Measurements from ENCODE around the gene MYB. TPM values are rescaled to one million over a fixed set of nuclear protein-coding genes. Genes with fewer than 3 reads are reported as not detected.
"Not testable (repeated sequence)": the region's sequence is repeated elsewhere in the genome, so short reads cannot be mapped to it uniquely, and the experiment has no call there.

MYB gene
- total RNA-seq, 1 donor from 2014 or later, result 23.3 TPM

GRCh38 chr6:135141728-135142127, 39.4 kb upstream of the MYB start:
- H3K36me3 Mint-ChIP-seq (ENCODE audit: low read depth, unreplicated experiment), result no peaks in the 10 kb centered on the region
- H3K27me3 Mint-ChIP-seq (ENCODE audit: unreplicated experiment), result no peaks in the 10 kb centered on the region
- H3K4me1 Mint-ChIP-seq (ENCODE audit: unreplicated experiment), result peaks cover 29% of the 10 kb centered on the region
- no peak overlapping the region for H3K4me3 Mint-ChIP-seq (ENCODE audit: unreplicated experiment)
- H3K27ac Mint-ChIP-seq (ENCODE audit: unreplicated experiment), result no peak overlapping the region
- no peaks in the 10 kb centered on the region for H3K9me3 Mint-ChIP-seq (ENCODE audit: unreplicated experiment)
- TF ChIP-seq CTCF (IDR thresholded peaks at IDR 0.05; ENCODE audit: unreplicated experiment), result no peak
- no peak for DNase-seq (ENCODE audit: low spot score)

- H3K27me3 Mint-ChIP-seq (ENCODE audit: unreplicated experiment); H3K9me3 Mint-ChIP-seq (ENCODE audit: unreplicated experiment); DNase-seq (ENCODE audit: low spot score); H3K36me3 Mint-ChIP-seq (ENCODE audit: low read depth, unreplicated experiment); H3K27ac Mint-ChIP-seq (ENCODE audit: unreplicated experiment); H3K4me3 Mint-ChIP-seq (ENCODE audit: unreplicated experiment): not testable (repeated sequence)
- H3K4me1 Mint-ChIP-seq (ENCODE audit: unreplicated experiment), result peaks cover 29% of the 10 kb centered on the region
Measured at GRCh38 chr6:135142232-135142631, 38.9 kb upstream of the MYB start.

GRCh38 chr6:135144673-135145062, 36.4 kb upstream of the MYB start:
- no peak for DNase-seq (ENCODE audit: low spot score)
- no peak for TF ChIP-seq CTCF (IDR thresholded peaks at IDR 0.05; ENCODE audit: unreplicated experiment)
- no peaks in the 10 kb centered on the region for H3K9me3 Mint-ChIP-seq (ENCODE audit: unreplicated experiment)
- H3K36me3 Mint-ChIP-seq (ENCODE audit: low read depth, unreplicated experiment), result no peaks in the 10 kb centered on the region
- H3K27me3 Mint-ChIP-seq (ENCODE audit: unreplicated experiment), result no peaks in the 10 kb centered on the region
- no peak overlapping the region for H3K27ac Mint-ChIP-seq (ENCODE audit: unreplicated experiment)
- no peak overlapping the region for H3K4me3 Mint-ChIP-seq (ENCODE audit: unreplicated experiment)
- peaks cover 31% of the 10 kb centered on the region for H3K4me1 Mint-ChIP-seq (ENCODE audit: unreplicated experiment)

- H3K27ac Mint-ChIP-seq (ENCODE audit: unreplicated experiment), result no peak overlapping the region
- H3K27me3 Mint-ChIP-seq (ENCODE audit: unreplicated experiment), result no peaks in the 10 kb centered on the region
- no peaks in the 10 kb centered on the region for H3K9me3 Mint-ChIP-seq (ENCODE audit: unreplicated experiment)
- TF ChIP-seq CTCF (IDR thresholded peaks at IDR 0.05; ENCODE audit: unreplicated experiment), result peak; percentile 67
- peaks cover 31% of the 10 kb centered on the region for H3K4me1 Mint-ChIP-seq (ENCODE audit: unreplicated experiment)
- no peaks in the 10 kb centered on the region for H3K36me3 Mint-ChIP-seq (ENCODE audit: low read depth, unreplicated experiment)
- peak; percentile 25 for DNase-seq (ENCODE audit: low spot score)
- H3K4me3 Mint-ChIP-seq (ENCODE audit: unreplicated experiment), result no peak overlapping the region
Measured at GRCh38 chr6:135145063-135145800, 35.9 kb upstream of the MYB start.

GRCh38 chr6:135146162-135146934, 34.8 kb upstream of the MYB start:
- no peak for DNase-seq (ENCODE audit: low spot score)

More at GRCh38 chr6:135146162-135146934, 34.8 kb upstream of the MYB start:
- Mint-ChIP-seq H3K36me3 (ENCODE audit: low read depth, unreplicated experiment) (no peaks in the 10 kb centered on the region), H3K27ac (ENCODE audit: unreplicated experiment) (no peak overlapping the region), H3K27me3 (ENCODE audit: unreplicated experiment) (no peaks in the 10 kb centered on the region), H3K4me3 (ENCODE audit: unreplicated experiment) (no peak overlapping the region), H3K9me3 (ENCODE audit: unreplicated experiment) (no peaks in the 10 kb centered on the region), H3K4me1 (ENCODE audit: unreplicated experiment) (peaks cover 20% of the 10 kb centered on the region)
- no peak for TF ChIP-seq CTCF (IDR thresholded peaks at IDR 0.05; ENCODE audit: unreplicated experiment)
